Head of caudate nucleus (tissue), 42 donors: ENCODE data around the gene ATXN2L.
"Not testable (repeated sequence)": the region's sequence is repeated elsewhere in the genome, so short reads cannot be mapped to it uniquely, and the experiment has no call there.

Experiments used
- DNase-seq, 42 donors: peaks; one replicate each; pipeline versions ENCODE4 v3.0.0 to v3.0.0-alpha.2; 2020 to 2021; ENCODE audit warnings: mixed read lengths in 7 of 42
- intact Hi-C: fragments of 100-400 bp; cut with DNase I; formaldehyde crosslinking; loops from one replicate; pipeline ENCODE4 v1.15.0; 2022

ATXN2L gene

DNA sequence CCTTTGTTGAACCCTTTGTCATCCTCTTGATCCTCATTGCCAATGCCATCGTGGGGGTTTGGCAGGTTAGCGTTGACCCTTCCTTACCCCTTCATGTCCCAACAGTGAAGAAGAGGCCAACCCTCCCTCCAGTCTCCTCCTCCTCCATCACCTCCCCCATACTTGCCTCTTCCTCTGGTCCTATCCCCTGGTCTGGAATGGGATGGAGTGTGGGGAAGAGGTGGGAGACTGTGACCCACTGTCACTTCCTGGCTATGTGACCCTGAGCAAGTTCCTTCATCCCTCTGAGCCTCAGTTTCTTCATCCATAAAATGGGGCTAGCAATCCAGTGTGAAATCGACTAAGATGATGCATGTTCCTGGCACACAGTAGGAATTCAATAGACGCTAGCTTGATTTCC is 58.2 kb downstream of the ATXN2L start:
- DNase-seq: no peak
- intact Hi-C loops: no loop called here

- intact Hi-C loops, DNase-seq: not testable (repeated sequence)
Measured at GRCh38 chr16:28881565-28881964, 58.8 kb downstream of the ATXN2L start.

DNA sequence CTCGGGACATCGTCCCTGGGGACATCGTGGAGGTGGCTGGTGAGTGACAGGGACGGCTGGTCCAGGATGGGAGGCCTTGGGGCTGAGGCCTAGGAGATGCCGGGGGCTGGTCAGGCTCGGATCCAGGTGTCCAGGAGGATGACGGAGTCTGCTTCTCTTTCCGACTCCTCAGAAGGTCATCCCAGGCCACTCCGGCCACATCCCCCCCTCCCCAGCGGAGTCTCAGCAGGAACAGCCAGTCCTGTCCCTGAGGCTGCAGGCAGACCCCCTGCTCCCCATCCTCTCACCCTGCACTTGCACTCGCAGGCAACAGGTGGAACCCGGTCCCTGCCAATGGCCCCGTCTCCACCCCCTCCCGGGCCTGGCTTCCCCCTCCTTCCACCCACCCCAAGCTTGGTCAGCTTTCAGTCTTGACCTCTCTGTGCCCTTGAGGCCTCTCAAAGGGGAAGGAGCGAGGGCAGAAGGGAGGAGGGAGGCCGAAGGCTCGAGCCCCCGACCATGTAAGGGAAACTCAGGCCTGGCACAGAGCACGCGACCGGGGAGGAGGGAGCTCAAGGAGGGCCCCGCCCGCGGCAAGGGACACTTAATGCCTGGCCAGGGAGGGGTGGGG is 59.9 kb downstream of the ATXN2L start:
- DNase-seq: no peak
- intact Hi-C loops: no loop called here

- intact Hi-C loops: no loop called here
- DNase-seq: no peak
Measured at GRCh38 chr16:28883221-28883996, 60.6 kb downstream of the ATXN2L start.

DNA sequence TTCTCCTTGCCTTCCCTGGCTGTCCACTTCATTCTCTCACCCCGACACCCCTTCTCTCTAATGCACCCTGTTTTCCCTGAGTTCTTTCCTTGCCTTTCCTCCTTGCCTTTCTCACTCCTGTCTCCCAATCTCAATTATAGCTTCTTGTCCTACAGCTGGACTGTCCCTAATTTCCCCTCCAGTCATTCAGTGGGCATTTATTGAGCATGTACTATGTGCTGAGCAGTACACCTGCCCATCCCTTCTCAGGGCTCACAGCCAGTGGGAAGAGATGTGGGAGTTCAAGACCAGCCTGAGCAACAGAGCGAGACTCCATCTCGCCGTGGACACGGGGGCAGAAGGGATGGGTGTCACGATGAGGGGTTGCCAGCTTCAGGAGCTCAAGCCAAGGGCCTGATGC is 61.2 kb downstream of the ATXN2L start:
- no peak for DNase-seq
- intact Hi-C loops: no loop called here
